HG02970 (cell line): ENCODE measurements around the gene MED27.

Experiments used
- ATAC-seq: cut with Tn5 transposase; IDR thresholded peaks from one replicate; pipeline ENCODE4 v1.9.1; 2021; ENCODE audit warnings: mild to moderate bottlenecking, moderate library complexity, moderate number of reproducible peaks; ENCODE audit not compliant: unreplicated experiment, low FRiP score

MED27 gene

DNA sequence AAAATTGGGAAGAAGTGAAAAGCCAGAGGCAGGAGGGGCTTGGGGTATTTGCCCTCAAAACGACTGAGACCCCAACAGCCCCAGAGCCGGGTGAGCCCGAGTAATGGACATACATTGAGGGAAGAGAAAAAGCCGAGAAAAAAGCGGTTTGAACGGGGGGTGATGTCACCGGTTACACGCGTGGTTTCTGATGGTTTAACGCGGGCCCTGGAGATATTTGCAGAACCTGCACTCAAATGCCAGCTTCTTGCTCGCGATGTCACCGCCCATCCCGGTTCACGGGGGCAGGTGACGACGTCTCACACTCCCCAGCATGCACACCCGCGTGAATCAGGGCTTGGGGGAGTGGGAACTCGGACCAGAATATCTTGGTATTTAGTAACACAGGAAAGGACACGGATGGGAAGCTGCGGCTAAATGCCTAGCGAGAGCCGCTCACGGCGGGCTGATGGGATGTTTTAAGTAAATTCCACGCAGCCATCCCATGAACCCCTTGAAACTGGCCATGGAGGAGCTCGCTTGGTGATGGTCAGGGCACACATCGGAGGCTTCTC lies 237.8 kb downstream of the MED27 start:
- ATAC-seq, result no peak

DNA sequence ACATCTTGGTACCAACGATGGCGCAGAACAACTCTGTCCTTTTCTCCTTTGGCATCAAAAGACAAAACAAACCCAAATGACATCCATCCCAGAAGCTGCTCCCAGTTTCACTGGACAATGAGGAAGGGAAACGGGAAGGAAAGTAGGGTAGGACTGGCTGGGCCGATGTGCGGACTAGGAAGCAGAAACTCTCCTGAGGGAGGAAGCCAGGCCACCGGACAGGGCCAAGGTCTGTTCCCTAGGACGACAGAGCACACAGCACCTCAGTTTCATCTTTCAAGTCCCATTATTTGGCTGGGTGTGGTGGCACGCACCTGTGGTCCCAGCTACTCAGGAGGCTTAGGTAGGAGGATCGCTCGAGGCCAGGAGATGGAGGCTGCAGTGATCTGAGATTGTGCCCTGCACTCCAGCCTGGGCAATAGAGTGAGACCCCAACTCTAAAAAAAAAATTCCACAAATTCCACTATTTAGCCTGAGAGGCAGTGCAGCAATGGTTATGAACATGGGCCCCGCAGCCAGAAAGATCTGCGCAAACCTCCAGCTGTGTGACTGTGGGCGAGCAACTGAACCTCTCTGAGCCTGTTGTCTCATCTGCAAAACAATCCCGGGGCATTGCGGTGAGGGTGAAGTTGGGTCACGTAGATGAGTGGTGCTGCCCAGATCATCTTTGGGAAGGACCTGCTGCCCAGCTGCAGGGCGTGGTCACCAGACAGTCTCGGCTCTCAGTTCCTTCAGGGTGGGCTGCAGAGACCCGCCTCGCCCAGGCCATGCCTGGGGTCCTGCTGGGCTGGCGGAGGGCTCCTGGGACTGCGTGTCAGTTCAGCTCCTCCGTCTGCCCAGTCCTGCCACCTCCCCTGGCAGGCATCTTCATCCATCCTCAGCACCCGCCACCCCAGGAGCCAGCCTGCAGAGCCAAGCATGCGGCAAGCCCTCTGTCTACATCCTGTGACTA lies 238.6 kb downstream of the MED27 start:
- no peak for ATAC-seq

DNA sequence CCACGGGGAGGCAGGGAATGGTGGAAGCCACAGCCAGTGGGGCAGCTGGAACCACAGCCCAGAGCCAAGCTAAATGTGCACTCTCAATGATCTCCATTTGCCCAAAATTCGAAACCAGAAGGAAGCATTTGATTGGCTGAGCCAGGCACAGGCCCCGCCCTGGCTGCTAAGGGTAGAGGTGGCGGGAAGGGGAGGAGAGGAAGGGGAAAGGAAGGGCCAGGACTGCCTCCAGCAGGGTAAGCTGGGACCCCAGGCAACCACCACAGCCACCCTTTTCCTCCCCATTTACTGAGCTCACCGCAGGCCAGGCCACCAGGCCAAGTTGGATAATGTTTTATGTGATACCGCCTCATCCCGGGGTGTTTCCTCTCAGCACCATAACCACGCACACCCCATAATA lies 239.4 kb downstream of the MED27 start:
- no peak for ATAC-seq

- no peak for ATAC-seq
Observed at GRCh38 chr9:131839281-131840084, 240.2 kb downstream of the MED27 start.

GRCh38 chr9:131838530-131839280 lies 241.0 kb downstream of the MED27 start:
- ATAC-seq, result no peak

- no peak for ATAC-seq
Observed at GRCh38 chr9:131837836-131838235, 241.8 kb downstream of the MED27 start.

DNA sequence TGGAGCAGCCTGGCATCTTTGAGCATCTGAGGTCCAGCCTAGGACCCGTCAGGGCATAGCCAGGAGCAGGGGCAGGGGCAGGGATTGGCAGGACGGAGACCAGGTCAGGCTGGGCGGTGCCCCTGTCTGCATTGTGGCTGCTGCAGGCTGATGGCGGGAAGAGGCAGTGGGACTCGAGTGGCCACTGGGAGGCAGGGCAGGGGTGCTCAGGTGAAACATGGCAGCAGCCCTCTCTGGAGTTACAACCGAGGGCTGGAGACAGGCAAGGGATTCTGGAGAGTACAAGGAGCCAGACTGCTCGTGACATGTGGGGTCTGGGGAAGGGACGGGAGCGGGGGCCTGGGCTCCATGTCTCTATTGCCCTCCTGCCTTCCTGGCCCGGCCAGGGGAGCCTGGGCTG lies 242.4 kb downstream of the MED27 start:
- no peak for ATAC-seq

DNA sequence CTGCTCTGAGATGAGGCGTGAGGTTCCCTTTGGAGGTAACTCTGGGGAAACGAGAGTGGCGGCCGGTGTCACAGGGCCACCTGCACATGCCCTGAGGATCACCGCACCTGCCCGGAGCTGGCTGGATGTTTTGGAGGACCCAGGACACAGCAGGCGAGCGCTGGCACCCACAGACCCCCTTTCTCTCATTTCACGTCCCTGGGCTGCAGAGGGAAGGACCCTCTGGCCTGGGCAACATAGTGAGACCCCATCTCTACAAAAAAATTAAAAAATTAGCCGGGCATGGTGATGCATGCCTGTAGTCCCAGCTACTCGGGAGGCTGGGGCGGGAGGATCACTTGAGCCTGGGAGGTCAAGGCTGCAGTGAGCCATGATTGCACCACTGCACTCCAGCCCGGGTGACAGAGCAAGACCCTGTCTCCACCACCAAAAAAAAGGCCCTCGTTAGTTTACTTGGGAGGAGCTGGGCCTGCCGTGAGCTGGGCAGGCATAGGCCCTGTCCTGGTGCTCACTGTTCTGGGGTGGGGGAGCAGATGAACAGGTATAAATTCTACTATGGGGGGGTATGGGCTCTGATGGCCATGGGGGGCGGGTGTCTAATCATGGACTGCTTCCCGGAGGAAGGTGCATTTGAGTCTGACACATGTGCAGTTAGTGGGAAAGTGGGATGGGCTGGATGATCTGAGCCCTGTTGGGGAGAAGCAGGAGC lies 242.9 kb downstream of the MED27 start:
- no peak for ATAC-seq

DNA sequence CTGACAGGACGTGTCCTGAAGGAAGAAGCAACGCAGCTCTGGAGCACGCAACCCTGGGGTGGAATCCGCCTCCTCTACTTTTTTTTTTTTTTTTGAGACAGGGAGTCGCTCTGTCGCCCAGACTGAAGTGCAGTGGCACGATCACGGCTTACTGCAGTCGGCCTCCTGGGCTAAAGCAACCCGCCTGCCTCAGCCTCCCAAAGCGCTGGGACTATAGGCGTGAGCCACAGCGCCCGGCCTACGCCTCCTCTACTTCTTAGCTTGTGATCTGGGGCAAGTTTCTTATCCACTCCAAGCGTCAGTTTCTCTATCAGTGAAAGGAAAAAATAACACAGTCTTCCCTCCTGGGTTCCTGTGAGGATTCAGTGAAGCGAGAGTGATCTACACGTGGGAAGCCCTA lies 243.6 kb downstream of the MED27 start:
- no peak for ATAC-seq

- ATAC-seq, result no peak
Observed at GRCh38 chr9:131835151-131835910, 244.3 kb downstream of the MED27 start.

DNA sequence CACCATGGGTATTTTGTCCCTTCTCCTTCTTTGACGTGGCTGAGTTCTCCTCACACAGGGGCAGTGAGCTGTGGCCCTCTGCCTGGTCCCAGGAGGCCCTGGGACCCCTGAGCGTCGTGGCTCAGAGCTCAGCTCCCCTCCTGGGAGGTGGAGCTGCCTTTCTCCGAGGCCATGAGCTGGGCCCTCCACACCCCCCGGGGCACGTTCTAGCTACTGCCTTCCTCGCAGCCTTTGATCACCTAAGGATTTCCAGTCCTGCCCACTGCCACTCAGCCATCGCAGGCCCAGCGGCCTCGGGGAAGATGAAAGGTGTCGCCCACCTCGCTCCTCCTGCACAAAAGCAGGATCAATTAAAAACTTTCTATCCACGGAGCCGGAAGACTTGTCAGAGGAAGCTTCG lies 244.9 kb downstream of the MED27 start:
- ATAC-seq, result no peak

GRCh38 chr9:131833906-131834305 lies 245.8 kb downstream of the MED27 start:
- no peak for ATAC-seq

DNA sequence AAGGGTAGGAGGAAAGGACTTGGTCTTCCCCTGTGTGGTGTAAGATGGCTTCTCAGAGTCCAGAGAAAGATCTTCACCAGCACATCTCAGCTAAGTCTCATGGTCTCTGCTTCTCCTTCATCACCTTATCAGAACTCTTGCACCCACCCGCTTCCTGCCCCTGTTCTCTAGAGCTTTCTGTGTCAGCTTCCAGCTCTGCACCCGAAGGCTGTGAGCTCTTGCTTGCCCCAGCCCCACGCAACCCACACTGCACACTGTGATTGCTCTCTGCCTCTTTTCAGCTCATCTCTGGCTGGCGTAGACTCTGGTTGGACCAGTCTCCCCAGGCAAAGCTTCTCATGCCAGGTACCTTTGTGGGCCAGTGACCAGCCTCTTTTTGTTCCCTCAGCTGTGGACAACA lies 246.6 kb downstream of the MED27 start:
- ATAC-seq, result no peak

DNA sequence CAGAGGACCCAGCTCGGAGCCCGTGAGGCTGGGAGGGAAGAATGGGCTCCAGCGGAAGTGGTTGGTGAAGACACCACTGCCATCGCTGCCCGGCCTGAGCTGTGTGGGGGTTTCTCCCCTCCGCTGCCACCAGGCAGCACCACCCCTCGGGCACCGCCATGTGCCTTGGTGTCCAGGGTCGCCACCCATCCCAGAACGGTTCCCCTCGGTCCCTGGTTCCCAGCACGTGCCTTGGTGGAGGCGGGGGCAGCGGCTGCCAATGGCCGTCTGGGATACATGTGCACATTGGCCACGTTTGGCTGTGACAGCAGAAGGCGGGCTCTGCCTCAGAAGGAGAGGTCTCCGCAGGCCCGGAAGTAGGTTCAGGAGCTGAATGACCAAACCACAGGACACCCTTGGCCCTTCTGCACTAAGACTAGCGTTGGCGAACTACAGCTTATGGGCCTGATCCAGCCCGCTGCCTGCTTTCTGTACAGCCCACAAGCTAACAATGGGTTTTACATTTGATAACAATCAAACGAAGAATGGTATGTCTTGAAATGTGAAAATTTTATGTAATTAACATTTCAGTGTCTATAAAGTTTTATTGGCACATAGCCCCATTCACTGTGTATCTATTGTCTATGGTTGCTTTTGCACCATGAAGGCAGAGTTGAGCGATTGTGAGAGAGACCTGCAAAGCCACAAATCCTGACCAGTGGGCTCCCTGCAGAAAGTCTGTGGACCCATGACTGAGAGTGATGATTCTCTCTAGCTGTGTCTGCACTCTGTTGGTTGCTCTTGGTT lies 248.1 kb downstream of the MED27 start:
- no peak for ATAC-seq

DNA sequence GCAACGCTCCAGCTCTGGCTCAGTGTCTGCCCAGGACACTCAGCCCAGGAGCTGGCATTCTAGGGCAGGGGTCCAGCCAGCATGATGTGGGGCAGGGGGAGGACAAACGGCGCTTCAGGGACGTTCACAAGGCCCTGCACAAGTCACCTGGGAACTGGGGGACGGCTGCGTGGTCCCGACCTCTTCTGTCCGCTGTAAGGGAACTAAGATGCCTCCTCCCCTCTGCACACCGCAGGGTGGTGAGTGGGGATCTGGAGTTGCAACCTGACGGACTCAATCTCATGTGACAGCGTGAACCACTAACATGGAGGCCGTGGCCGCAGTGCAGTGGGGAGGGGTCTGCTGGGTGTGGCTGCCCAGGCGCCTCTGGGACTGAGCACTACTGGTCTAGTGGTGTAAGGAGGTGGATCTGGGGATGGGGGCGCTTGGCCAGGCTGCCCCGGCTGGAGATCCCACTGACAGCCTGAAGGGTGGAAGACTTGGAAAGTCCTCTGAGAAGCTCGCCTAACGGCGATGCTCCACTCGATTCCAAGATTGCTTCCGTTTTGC lies 251.8 kb downstream of the MED27 start:
- no peak for ATAC-seq

GRCh38 chr9:131826966-131827525 lies 252.6 kb downstream of the MED27 start:
- no peak for ATAC-seq

DNA sequence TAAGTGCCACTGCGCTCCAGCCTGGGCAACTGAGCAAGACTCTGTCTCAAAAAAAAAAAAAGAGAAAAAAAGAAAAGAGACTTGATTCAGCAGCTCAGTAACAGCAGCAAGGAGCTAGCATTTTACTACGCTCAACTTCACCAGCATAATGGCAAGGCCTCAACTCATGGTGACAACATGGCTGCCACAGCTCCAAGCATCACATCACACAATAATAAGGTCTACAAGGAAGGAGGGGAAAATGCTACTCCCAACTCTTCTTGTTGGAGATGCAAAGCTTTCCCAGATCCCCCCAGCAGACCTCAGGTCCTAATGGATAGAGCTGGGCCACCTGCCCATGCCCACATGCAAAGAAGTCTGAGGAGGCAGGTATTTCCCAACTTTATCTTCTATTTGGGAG lies 253.6 kb downstream of the MED27 start:
- ATAC-seq, result no peak

DNA sequence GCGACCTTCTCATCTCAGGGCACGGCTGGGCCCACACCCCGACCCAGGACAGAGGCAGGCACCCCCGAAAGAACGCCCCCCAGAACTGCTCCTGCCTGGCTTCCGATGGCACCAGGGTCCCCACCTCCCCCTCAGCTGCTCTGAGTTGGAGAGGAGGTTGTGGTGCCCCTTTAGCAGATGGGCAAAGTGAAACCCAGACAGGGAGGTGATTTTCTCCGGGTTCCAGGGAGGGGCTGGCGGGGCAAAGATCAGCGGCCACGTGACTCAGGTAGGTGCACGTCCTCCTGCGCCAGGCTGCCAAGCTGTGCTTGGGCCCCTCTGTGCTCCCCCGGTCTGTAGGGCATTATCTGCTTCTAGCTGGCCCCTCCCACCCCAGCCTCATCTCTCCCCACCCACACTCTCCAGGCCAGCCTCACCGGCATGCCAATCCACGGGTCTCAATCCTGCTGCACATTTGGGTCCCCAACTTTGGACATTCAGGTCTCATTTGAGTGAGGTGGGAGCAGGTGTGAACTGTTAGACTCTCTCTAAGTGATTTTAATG lies 254.6 kb downstream of the MED27 start:
- no peak for ATAC-seq
